GM21723 (cell line): ENCODE data around the gene USP17L20.
"Not testable (repeated sequence)": the region's sequence is repeated elsewhere in the genome, so short reads cannot be mapped to it uniquely, and the experiment has no call there.

ENCODE experiments used
- ATAC-seq: cut with Tn5 transposase; IDR thresholded peaks from one replicate; pipeline ENCODE4 v1.9.1; 2021; ENCODE audit warnings: mild to moderate bottlenecking, moderate library complexity; ENCODE audit not compliant: unreplicated experiment

Gene USP17L20

GRCh38 chr4:9257824-9258223, at the start of gene USP17L20:
Gene USP17L20 (plus strand): TSS chr4:9258124. CDS start chr4:9258124, 0 bp downstream.
- ATAC-seq = not testable (repeated sequence)

- ATAC-seq = not testable (repeated sequence)
These were observed 47.6 kb upstream of the USP17L20 start, which contains the start of gene USP17L10 for GRCh38 chr4:9210357-9210756. Gene USP17L10 (plus strand): TSS chr4:9210657. CDS start chr4:9210657, 0 bp downstream.

- not testable (repeated sequence) for ATAC-seq
These were observed 43.2 kb upstream of the USP17L20 start for GRCh38 chr4:9214701-9215100.

- ATAC-seq = not testable (repeated sequence)
These were observed 42.8 kb upstream of the USP17L20 start, which contains the start of gene USP17L11 for GRCh38 chr4:9215105-9215504. Gene USP17L11 (plus strand): TSS chr4:9215405. CDS start chr4:9215405, 0 bp downstream.

- not testable (repeated sequence) for ATAC-seq
These were observed 38.1 kb upstream of the USP17L20 start, which contains the start of gene USP17L12 for GRCh38 chr4:9219852-9220251. Gene USP17L12 (plus strand): TSS chr4:9220152. CDS start chr4:9220152, 0 bp downstream.

- ATAC-seq = not testable (repeated sequence)
These were observed 33.3 kb upstream of the USP17L20 start, which contains the start of gene USP17L13 for GRCh38 chr4:9224596-9224995. Gene USP17L13 (plus strand): TSS chr4:9224896. CDS start chr4:9224896, 0 bp downstream.

GRCh38 chr4:9230249-9230648, 27.7 kb upstream of the USP17L20 start:
- ATAC-seq = not testable (repeated sequence)

- ATAC-seq = not testable (repeated sequence)
These were observed 23.8 kb upstream of the USP17L20 start, which contains the start of gene USP17L15 for GRCh38 chr4:9234085-9234484. Gene USP17L15 (plus strand): TSS chr4:9234385. CDS start chr4:9234385, 0 bp downstream.

GRCh38 chr4:9238461-9238860, 19.5 kb upstream of the USP17L20 start:
- ATAC-seq = not testable (repeated sequence)

GRCh38 chr4:9243579-9243978, 14.3 kb upstream of the USP17L20 start, which contains the start of gene USP17L17:
Gene USP17L17 (plus strand): TSS chr4:9243879. CDS start chr4:9243879, 0 bp downstream.
- ATAC-seq = not testable (repeated sequence)

- ATAC-seq = not testable (repeated sequence)
These were observed 9.8 kb upstream of the USP17L20 start, which contains the start of gene USP17L18 for GRCh38 chr4:9247953-9248680. Gene USP17L18 (plus strand): TSS chr4:9248630. CDS start chr4:9248630, 0 bp downstream.

- ATAC-seq = not testable (repeated sequence)
These were observed 4.8 kb upstream of the USP17L20 start, which contains the start of gene USP17L19 for GRCh38 chr4:9253078-9253477. Gene USP17L19 (plus strand): TSS chr4:9253378. CDS start chr4:9253378, 0 bp downstream.

- ATAC-seq = not testable (repeated sequence)
These were observed 4.6 kb downstream of the USP17L20 start, which contains the start of gene USP17L21 for GRCh38 chr4:9262572-9262971. Gene USP17L21 (plus strand): TSS chr4:9262872. CDS start chr4:9262872, 0 bp downstream.

- not testable (repeated sequence) for ATAC-seq
These were observed 9.4 kb downstream of the USP17L20 start, which contains the start of gene USP17L22 for GRCh38 chr4:9267319-9267718. Gene USP17L22 (plus strand): TSS chr4:9267619. CDS start chr4:9267619, 0 bp downstream.

- not testable (repeated sequence) for ATAC-seq
These were observed 13.8 kb downstream of the USP17L20 start for GRCh38 chr4:9271719-9272118.
